Measurements from ENCODE around the gene DDX25. TPM values are rescaled to one million over a fixed set of nuclear protein-coding genes. Genes with fewer than 3 reads are reported as not detected.
"Not testable (repeated sequence)": the region's sequence is repeated elsewhere in the genome, so short reads cannot be mapped to it uniquely, and the experiment has no call there.

The DDX25 gene
- total RNA-seq, 1 experiment from 2014 or later: 0.26 TPM

DNA sequence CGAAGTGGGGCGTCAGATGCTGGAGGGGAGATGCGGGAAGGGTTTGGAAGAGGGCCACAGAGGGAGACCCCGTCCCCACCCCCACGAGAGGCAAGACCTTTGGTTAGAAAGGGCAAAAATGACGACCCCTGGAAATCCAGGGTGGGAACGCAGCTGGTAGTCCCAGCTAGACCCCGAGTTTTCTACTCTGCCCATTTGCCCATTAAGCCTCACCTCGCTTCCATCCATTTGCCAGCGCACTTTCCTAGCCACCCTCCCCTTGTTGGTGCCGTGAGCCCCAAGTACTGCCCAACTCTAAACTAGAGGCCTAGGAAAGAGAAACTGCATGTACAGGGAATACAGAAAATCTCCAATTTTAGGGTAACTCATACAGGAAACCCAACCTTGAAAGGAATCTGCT lies 370 bp downstream of the DDX25 start:
- intact Hi-C loops (cut with micrococcal nuclease; ENCODE audit: unreplicated experiment): no loop called here
- Histone ChIP-seq H3K4me2 (no peak overlapping the region), H3K4me1 (replicated peaks; ENCODE audit: insufficient read depth) (no peaks in the 10 kb centered on the region), H2AFZ (no peak overlapping the region), H3K27me3 (ENCODE audit: insufficient read depth, low read depth) (peaks cover 46% of the 10 kb centered on the region), H3K27ac (no peak overlapping the region), H3K9me2 (ENCODE audit: insufficient read depth) (no peaks in the 10 kb centered on the region), H4K20me1 (ENCODE audit: insufficient read depth) (no peaks in the 10 kb centered on the region), H3K4me3 (no peak overlapping the region), H3K9me3 (ENCODE audit: insufficient read depth, low read depth) (no peaks in the 10 kb centered on the region), H3F3A (ENCODE audit: insufficient read depth, low read depth) (peaks cover 10% of the 10 kb centered on the region), H3K36me3 (ENCODE audit: low read depth) (no peaks in the 10 kb centered on the region), H3K79me2 (ENCODE audit: low read depth) (peaks cover 10% of the 10 kb centered on the region)
- no peak for DNase-seq
- ChIA-PET POLR2A (ENCODE audit: unreplicated experiment) (no interaction called here), CTCF (no interaction called here)
- TF ChIP-seq, protein P1, sequence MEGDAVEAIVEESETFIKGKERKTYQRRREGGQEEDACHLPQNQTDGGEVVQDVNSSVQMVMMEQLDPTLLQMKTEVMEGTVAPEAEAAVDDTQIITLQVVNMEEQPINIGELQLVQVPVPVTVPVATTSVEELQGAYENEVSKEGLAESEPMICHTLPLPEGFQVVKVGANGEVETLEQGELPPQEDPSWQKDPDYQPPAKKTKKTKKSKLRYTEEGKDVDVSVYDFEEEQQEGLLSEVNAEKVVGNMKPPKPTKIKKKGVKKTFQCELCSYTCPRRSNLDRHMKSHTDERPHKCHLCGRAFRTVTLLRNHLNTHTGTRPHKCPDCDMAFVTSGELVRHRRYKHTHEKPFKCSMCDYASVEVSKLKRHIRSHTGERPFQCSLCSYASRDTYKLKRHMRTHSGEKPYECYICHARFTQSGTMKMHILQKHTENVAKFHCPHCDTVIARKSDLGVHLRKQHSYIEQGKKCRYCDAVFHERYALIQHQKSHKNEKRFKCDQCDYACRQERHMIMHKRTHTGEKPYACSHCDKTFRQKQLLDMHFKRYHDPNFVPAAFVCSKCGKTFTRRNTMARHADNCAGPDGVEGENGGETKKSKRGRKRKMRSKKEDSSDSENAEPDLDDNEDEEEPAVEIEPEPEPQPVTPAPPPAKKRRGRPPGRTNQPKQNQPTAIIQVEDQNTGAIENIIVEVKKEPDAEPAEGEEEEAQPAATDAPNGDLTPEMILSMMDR (conservative IDR thresholded peaks at IDR 0.05): no peak
- no peak for TF ChIP-seq EZH2 (IDR thresholded peaks at IDR 0.05; ENCODE audit: low read depth)
- BruUV-seq (replicated peaks): no TSS peak

DNA sequence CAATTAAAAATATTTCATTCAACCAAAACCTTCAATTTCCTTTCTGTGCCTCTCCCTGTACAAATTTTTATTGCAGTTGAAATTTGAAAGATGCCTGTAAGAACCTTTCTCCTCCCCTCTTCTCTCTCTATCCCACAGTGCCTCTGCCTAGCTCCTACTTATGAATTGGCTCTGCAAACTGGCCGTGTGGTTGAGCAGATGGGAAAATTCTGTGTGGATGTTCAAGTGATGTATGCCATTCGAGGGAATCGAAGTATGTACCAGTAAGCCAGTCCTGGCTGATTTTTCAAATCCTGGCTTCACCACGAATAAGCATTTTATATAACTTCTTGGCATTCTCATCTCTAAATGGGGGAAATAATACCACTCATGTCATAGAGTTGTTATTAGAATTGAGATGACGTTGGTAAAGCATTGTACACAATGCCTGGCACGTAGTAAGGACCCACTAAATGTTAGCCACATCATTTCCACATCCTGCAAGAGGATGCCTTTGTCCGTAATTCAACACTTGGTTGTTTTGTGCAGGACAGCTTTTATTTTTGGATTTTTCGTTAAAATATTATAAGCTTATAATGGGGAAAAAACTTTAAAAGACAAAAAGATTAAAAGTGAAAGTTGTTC lies 6.0 kb downstream of the DDX25 start:
- no peaks in the 10 kb centered on the region for H3F3A ChIP-seq (ENCODE audit: insufficient read depth, low read depth)
- BruUV-seq (replicated peaks): no TSS peak
- ChIA-PET CTCF (interaction anchor here (0.6 kb wide), 1 partner anchor 23 kb away, joined by 5 read pairs; the partner anchor contains the start of gene HYLS1), POLR2A (ENCODE audit: unreplicated experiment) (interaction anchor here (0.6 kb wide), 1 partner anchor 36 kb away, joined by 6 read pairs; no protein-coding TSS in a partner anchor)
- H3K4me1 ChIP-seq (replicated peaks; ENCODE audit: insufficient read depth): no peaks in the 10 kb centered on the region
- H3K27ac ChIP-seq: no peak overlapping the region
- no peak for DNase-seq
- H2AFZ ChIP-seq: no peak overlapping the region
- TF ChIP-seq, protein P1 (conservative IDR thresholded peaks at IDR 0.05): no peak
- no peak for TF ChIP-seq EZH2 (IDR thresholded peaks at IDR 0.05; ENCODE audit: low read depth)
- no peaks in the 10 kb centered on the region for H4K20me1 ChIP-seq (ENCODE audit: insufficient read depth)
- H3K4me2 ChIP-seq: peak overlapping the region; percentile 8; the same call in 1 of the 2 replicates
- H3K36me3 ChIP-seq (ENCODE audit: low read depth): no peaks in the 10 kb centered on the region
- H3K9me3 ChIP-seq (ENCODE audit: insufficient read depth, low read depth): no peaks in the 10 kb centered on the region
- H3K4me3 ChIP-seq: no peak overlapping the region
- no peaks in the 10 kb centered on the region for H3K79me2 ChIP-seq (ENCODE audit: low read depth)
- H3K27me3 ChIP-seq (ENCODE audit: insufficient read depth, low read depth): peaks cover 59% of the 10 kb centered on the region
- intact Hi-C loops (cut with micrococcal nuclease; ENCODE audit: unreplicated experiment): no loop called here
- no peaks in the 10 kb centered on the region for H3K9me2 ChIP-seq (ENCODE audit: insufficient read depth)

DNA sequence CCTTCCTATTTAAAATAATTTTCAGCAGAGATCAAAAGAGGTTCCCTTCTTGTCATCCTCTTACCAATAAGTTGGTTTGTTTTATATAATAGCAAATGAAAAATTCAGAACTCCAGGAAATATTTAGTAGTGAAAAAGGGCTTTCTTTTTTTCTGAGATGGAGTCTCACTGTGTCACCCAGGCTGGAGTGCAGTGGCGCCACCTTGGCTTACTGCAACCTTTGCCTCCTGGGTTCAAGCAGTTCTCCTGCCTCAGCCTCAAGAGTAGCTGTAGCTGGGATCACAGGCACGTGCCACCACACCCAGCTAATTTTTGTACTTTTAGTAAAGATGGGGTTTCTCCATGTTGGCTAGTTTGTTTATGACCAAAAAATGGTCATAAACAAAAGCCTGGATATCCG lies 10.3 kb downstream of the DDX25 start:
- intact Hi-C loops (cut with micrococcal nuclease; ENCODE audit: unreplicated experiment): not testable (repeated sequence)

More for the DNA sequence above, 10.3 kb downstream of the DDX25 start:
- H3K36me3 ChIP-seq (ENCODE audit: low read depth); BruUV-seq (replicated peaks); CTCF ChIA-PET; H3K4me3 ChIP-seq; DNase-seq; H2AFZ ChIP-seq; H4K20me1 ChIP-seq (ENCODE audit: insufficient read depth); H3F3A ChIP-seq (ENCODE audit: insufficient read depth, low read depth); H3K9me2 ChIP-seq (ENCODE audit: insufficient read depth); H3K4me2 ChIP-seq; H3K9me3 ChIP-seq (ENCODE audit: insufficient read depth, low read depth); H3K4me1 ChIP-seq (replicated peaks; ENCODE audit: insufficient read depth); POLR2A ChIA-PET (ENCODE audit: unreplicated experiment); H3K27ac ChIP-seq; H3K79me2 ChIP-seq (ENCODE audit: low read depth): not testable (repeated sequence)
- H3K27me3 ChIP-seq (ENCODE audit: insufficient read depth, low read depth): peaks cover 58% of the 10 kb centered on the region

Data from PC-9 (cell line).